OCI-LY3 (cell line): ENCODE data around the gene DCTN2.
"Not testable (repeated sequence)": the region's sequence is repeated elsewhere in the genome, so short reads cannot be mapped to it uniquely, and the experiment has no call there.

Experiments
- H2AFZ ChIP-seq: fragments of 200-600, 300-600 bp; shearing (Covaris generic); 2 replicates; pipeline ENCODE4 v1.6.0; 2014; ENCODE audit warnings: antibody characterized with exemption, low read depth, low read length
- H3K27ac ChIP-seq: fragments of 200-600, 300-600 bp; sonication (generic); 2 replicates; pipeline ENCODE4 v1.5.1; 2014; ENCODE audit warnings: mild to moderate bottlenecking, low read length, moderate library complexity, mixed read lengths
- H3K27me3 ChIP-seq: fragments of 200-600, 300-600 bp; sonication (generic); 2 replicates; pipeline ENCODE4 v1.6.1; 2014; ENCODE audit warnings: low read depth, low read length, mixed read lengths
- H3K36me3 ChIP-seq: fragments of 200-600, 300-600 bp; sonication (generic); replicated peaks from 2 replicates; pipeline ENCODE3; 2014; ENCODE audit warnings: low read depth, low read length, mixed read lengths
- H3K4me1 ChIP-seq: fragments of 300-600, 200-600 bp; sonication (generic); 2 replicates; pipeline ENCODE4 v1.6.1; 2014; ENCODE audit warnings: low read length, mixed read lengths
- H3K4me2 ChIP-seq: fragments of 200-600, 300-600 bp; sonication (generic); 2 replicates; pipeline ENCODE4 v1.6.1; 2014; ENCODE audit warnings: low read length, mixed read lengths
- H3K4me3 ChIP-seq: fragments of 300-600, 200-600 bp; sonication (generic); 2 replicates; pipeline ENCODE4 v1.5.1; 2014; ENCODE audit warnings: antibody characterized with exemption, mild to moderate bottlenecking, low read length, moderate library complexity
- H3K79me2 ChIP-seq: fragments of 300-600, 200-600 bp; shearing (Covaris generic); 2 replicates; pipeline ENCODE4 v1.6.1; 2014; ENCODE audit warnings: mild to moderate bottlenecking, low read length, mixed read lengths
- H3K9ac ChIP-seq: fragments of 300-600, 200-600 bp; shearing (Covaris generic); 2 replicates; pipeline ENCODE4 v1.6.0; 2014; ENCODE audit warnings: mild to moderate bottlenecking, low read length, moderate library complexity
- H3K9me3 ChIP-seq: fragments of 200-600, 300-600 bp; shearing (Covaris generic); 2 replicates; pipeline ENCODE4 v1.6.1; 2014; ENCODE audit warnings: low read length, mixed read lengths; ENCODE audit not compliant: insufficient read depth
- H4K20me1 ChIP-seq: fragments of 200-600, 300-600 bp; sonication (generic); 2 replicates; pipeline ENCODE4 v1.6.1; 2016; ENCODE audit warnings: low read length, mixed read lengths; ENCODE audit not compliant: insufficient read depth
- CTCF ChIP-seq: fragments of 200-600, 300-600 bp; sonication (generic); IDR thresholded peaks from 2 replicates; pipeline ENCODE4 v1.5.1; 2014; ENCODE audit warnings: antibody characterized with exemption, low read length, low read depth
- EZH2phosphoT487 ChIP-seq: fragments of 200-600 bp; shearing (Covaris generic); IDR thresholded peaks from 2 replicates; pipeline ENCODE4 v1.6.1; 2018; ENCODE audit warnings: antibody characterized with exemption, mixed run types, low read depth

The DCTN2 gene

GRCh38 chr12:57518920-57519795, 27.8 kb downstream of the DCTN2 start:
- peaks cover 51% of the 10 kb centered on the region for H3K36me3 ChIP-seq
- H4K20me1 ChIP-seq = peaks cover 34% of the 10 kb centered on the region

GRCh38 chr12:57518176-57518919, 28.6 kb downstream of the DCTN2 start:
- Histone ChIP-seq H3K9ac (no peak overlapping the region), H3K27ac (no peak overlapping the region), H3K4me1 (peaks cover 27% of the 10 kb centered on the region), H3K36me3 (peaks cover 51% of the 10 kb centered on the region), H3K4me3 (no peak overlapping the region), H3K27me3 (no peaks in the 10 kb centered on the region), H4K20me1 (peaks cover 26% of the 10 kb centered on the region), H3K4me2 (no peak overlapping the region), H2AFZ (no peak overlapping the region), H3K79me2 (peaks cover 28% of the 10 kb centered on the region), H3K9me3 (no peaks in the 10 kb centered on the region)
- no peak for TF ChIP-seq CTCF
- TF ChIP-seq EZH2phosphoT487 = no peak

More at GRCh38 chr12:57518920-57519795, 27.8 kb downstream of the DCTN2 start:
- no peak overlapping the region for H2AFZ ChIP-seq
- peak overlapping the region; percentile 96 for H3K9ac ChIP-seq
- H3K27ac ChIP-seq = peak overlapping the region; percentile 87
- no peaks in the 10 kb centered on the region for H3K27me3 ChIP-seq
- TF ChIP-seq EZH2phosphoT487 (no peak), CTCF (no peak)
- peaks cover 35% of the 10 kb centered on the region for H3K4me1 ChIP-seq
- H3K4me2 ChIP-seq = peak overlapping the region; percentile 87
- H3K4me3 ChIP-seq = peak overlapping the region; percentile 90
- H3K79me2 ChIP-seq = peaks cover 36% of the 10 kb centered on the region
- H3K9me3 ChIP-seq = no peaks in the 10 kb centered on the region

- H3K79me2 ChIP-seq = peaks cover 25% of the 10 kb centered on the region
- not testable (repeated sequence) for H2AFZ ChIP-seq, H3K9ac ChIP-seq, H3K27ac ChIP-seq, H3K4me2 ChIP-seq, H3K27me3 ChIP-seq, H3K9me3 ChIP-seq, H3K4me3 ChIP-seq
- H3K36me3 ChIP-seq = peaks cover 55% of the 10 kb centered on the region
- H4K20me1 ChIP-seq = peaks cover 25% of the 10 kb centered on the region
- H3K4me1 ChIP-seq = peaks cover 26% of the 10 kb centered on the region
Observed at GRCh38 chr12:57517718-57518117, 29.3 kb downstream of the DCTN2 start.

GRCh38 chr12:57517187-57517586, 29.8 kb downstream of the DCTN2 start:
- Histone ChIP-seq H4K20me1 (peaks cover 25% of the 10 kb centered on the region), H3K79me2 (peaks cover 25% of the 10 kb centered on the region), H3K4me3 (no peak overlapping the region), H3K4me1 (peaks cover 26% of the 10 kb centered on the region), H3K4me2 (no peak overlapping the region), H3K9ac (no peak overlapping the region), H3K27ac (no peak overlapping the region), H2AFZ (no peak overlapping the region), H3K27me3 (no peaks in the 10 kb centered on the region), H3K36me3 (peaks cover 59% of the 10 kb centered on the region), H3K9me3 (no peaks in the 10 kb centered on the region)
- TF ChIP-seq CTCF (no peak), EZH2phosphoT487 (no peak)
